ENCODE results near the gene NCF4.

NCF4 gene

DNA sequence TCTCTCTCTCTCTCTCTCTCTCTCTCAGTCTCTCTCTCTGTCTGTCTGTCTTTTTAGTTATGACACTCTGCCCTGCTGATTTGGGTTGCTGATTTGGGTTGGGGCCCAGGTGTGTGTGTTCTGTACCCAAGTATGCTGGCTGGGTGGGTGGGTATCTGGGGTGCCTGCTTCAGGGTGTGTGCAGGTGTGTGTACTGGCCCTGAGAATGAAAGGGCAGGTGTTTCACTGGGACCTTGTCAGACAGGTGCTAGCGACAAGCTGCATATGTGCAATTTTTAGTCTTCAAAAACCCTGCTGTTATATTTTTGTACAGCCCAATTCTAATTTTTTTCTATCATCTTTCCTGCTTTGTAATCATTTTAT, 53.6 kb downstream of the NCF4 start:
- no peaks in the 10 kb centered on the region for H3K36me3 Mint-ChIP-seq (ENCODE audit: insufficient read depth)
- DNase-seq (no peak), ATAC-seq (replicated peaks) (no peak)
- H3K27me3 Mint-ChIP-seq, result peaks cover 42 to 78% of the 10 kb centered on the region in 2 donors
- no peaks in the 10 kb centered on the region for H3K9me3 Mint-ChIP-seq
- no peaks in the 10 kb centered on the region for H3K4me1 Mint-ChIP-seq (ENCODE audit: low read depth in 2 of 2)
- peak overlapping the region in 1 of 2 donors; percentile 31 for H3K4me3 Mint-ChIP-seq
- no peak overlapping the region for H3K27ac Mint-ChIP-seq

GRCh38 chr22:36916034-36916433, 55.2 kb downstream of the NCF4 start:
- no peak overlapping the region for H3K27ac Mint-ChIP-seq
- no peak for ATAC-seq (replicated peaks)
- peaks cover 0 to 2% of the 10 kb centered on the region in 2 donors for H3K4me1 Mint-ChIP-seq (ENCODE audit: low read depth in 2 of 2)
- no peaks in the 10 kb centered on the region for H3K9me3 Mint-ChIP-seq
- H3K27me3 Mint-ChIP-seq, result peaks cover 44 to 84% of the 10 kb centered on the region in 2 donors
- no peak overlapping the region for H3K4me3 Mint-ChIP-seq
- H3K36me3 Mint-ChIP-seq (ENCODE audit: insufficient read depth), result no peaks in the 10 kb centered on the region
- no peak for DNase-seq

GRCh38 chr22:36918586-36919284, 57.9 kb downstream of the NCF4 start:
- Mint-ChIP-seq H3K36me3 (ENCODE audit: insufficient read depth) (no peaks in the 10 kb centered on the region), H3K27me3 (peaks cover 35 to 77% of the 10 kb centered on the region in 2 donors), H3K27ac (no peak overlapping the region), H3K4me1 (ENCODE audit: low read depth in 2 of 2) (peaks cover 0 to 2% of the 10 kb centered on the region in 2 donors), H3K9me3 (no peaks in the 10 kb centered on the region), H3K4me3 (no peak overlapping the region)
- DNase-seq, result no peak
- no peak for ATAC-seq (replicated peaks)

DNA sequence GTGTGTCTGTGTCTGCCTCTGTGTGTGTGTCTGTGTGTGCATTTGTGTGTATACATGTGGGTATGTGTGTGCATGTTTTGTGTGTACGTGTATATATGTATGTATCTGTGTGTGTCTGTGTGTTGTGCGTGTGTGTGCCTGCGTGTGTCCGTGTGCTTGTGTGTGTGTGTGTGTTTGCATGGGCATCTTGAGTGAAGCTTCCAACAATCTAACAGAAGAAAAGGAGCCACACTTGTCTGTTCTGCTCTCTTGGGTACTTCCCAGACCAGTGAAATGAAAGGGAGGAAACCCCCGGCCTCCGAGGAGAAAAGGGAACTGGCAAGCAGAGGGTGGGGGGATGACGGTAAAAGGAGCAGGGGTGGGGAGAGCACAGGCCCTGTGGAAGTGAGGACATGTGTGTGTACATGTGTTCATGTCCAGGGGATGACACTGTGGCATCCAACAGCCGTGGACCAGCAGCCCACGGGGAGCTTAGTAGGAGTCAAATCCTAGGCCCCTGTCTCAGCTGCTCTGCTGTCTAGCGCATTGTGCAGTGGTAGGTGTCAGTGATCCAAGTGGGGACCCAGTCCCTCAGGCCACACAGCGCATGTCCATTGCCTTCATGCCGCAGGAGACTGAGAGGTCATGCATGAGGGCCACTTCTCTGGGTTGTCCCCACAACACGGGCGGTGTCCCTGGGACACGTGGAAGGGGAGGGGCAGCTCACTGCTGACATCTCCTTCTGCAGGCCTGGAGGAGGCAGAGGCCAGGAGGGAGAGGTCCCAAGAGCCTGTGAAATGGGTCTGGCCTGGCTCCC, 60.7 kb downstream of the NCF4 start:
- no peak for DNase-seq
- Mint-ChIP-seq H3K9me3 (no peaks in the 10 kb centered on the region), H3K27ac (no peak overlapping the region), H3K27me3 (peaks cover 46 to 89% of the 10 kb centered on the region in 2 donors), H3K4me1 (ENCODE audit: low read depth in 2 of 2) (peaks cover 2 to 4% of the 10 kb centered on the region in 2 donors), H3K36me3 (ENCODE audit: insufficient read depth) (no peaks in the 10 kb centered on the region), H3K4me3 (no peak overlapping the region)
- ATAC-seq (replicated peaks), result peak; percentile 42

GRCh38 chr22:36922105-36922608, 61.4 kb downstream of the NCF4 start:
- peaks cover 2 to 4% of the 10 kb centered on the region in 2 donors for H3K4me1 Mint-ChIP-seq (ENCODE audit: low read depth in 2 of 2)
- H3K27ac Mint-ChIP-seq, result no peak overlapping the region
- no peak for DNase-seq

GRCh38 chr22:36922711-36923110, 61.9 kb downstream of the NCF4 start:
- no peak overlapping the region for H3K27ac Mint-ChIP-seq
- H3K27me3 Mint-ChIP-seq, result peaks cover 48 to 89% of the 10 kb centered on the region in 2 donors
- DNase-seq, result no peak
- H3K4me1 Mint-ChIP-seq (ENCODE audit: low read depth in 2 of 2), result peaks cover 2 to 4% of the 10 kb centered on the region in 2 donors
- no peaks in the 10 kb centered on the region for H3K9me3 Mint-ChIP-seq
- no peak for ATAC-seq (replicated peaks)
- H3K36me3 Mint-ChIP-seq (ENCODE audit: insufficient read depth), result no peaks in the 10 kb centered on the region
- H3K4me3 Mint-ChIP-seq, result no peak overlapping the region

More at GRCh38 chr22:36922105-36922608, 61.4 kb downstream of the NCF4 start:
- Mint-ChIP-seq H3K4me3 (no peak overlapping the region), H3K27me3 (peaks cover 47 to 89% of the 10 kb centered on the region in 2 donors), H3K9me3 (no peaks in the 10 kb centered on the region), H3K36me3 (ENCODE audit: insufficient read depth) (no peaks in the 10 kb centered on the region)
- ATAC-seq (replicated peaks), result no peak

DNA sequence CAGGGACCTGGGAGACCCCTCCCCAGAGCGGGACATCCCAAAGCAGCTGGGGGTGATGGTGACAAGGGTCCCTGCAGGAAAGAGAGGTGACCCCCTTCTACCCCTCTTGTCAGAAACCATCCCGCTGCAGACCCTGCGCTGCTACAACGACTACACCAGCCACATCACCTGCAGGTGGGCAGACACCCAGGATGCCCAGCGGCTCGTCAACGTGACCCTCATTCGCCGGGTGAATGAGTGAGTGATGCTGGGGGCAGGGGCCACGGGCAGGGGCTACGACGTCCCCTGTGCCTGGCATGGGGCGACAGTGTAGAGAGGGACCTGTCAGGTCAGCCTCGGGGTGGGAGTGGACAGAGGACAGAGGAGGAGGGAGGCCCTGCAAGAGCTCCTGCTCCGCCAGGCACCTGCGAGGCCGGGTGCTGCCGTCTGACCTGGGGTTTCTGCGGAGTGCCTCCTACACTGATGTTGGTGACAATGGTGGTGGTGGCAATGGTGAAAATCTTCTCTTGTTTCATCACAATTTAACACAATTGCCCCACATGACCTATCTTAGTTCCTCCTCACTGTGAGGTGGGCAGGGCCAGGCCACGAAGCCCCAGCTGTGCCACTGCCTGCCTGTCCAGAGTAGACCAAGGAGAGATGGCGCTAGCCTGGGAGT, 62.5 kb downstream of the NCF4 start:
- Mint-ChIP-seq H3K4me1 (ENCODE audit: low read depth in 2 of 2) (peaks cover 2 to 4% of the 10 kb centered on the region in 2 donors), H3K9me3 (no peaks in the 10 kb centered on the region), H3K36me3 (ENCODE audit: insufficient read depth) (no peaks in the 10 kb centered on the region), H3K27ac (no peak overlapping the region), H3K27me3 (peaks cover 53 to 89% of the 10 kb centered on the region in 2 donors), H3K4me3 (no peak overlapping the region)
- DNase-seq (no peak), ATAC-seq (replicated peaks) (no peak)

GRCh38 chr22:36924151-36924698, 63.4 kb downstream of the NCF4 start:
- Mint-ChIP-seq H3K4me1 (ENCODE audit: low read depth in 2 of 2) (peaks cover 2 to 4% of the 10 kb centered on the region in 2 donors), H3K4me3 (no peak overlapping the region), H3K27me3 (peaks cover 59 to 91% of the 10 kb centered on the region in 2 donors), H3K9me3 (no peaks in the 10 kb centered on the region), H3K36me3 (ENCODE audit: insufficient read depth) (no peaks in the 10 kb centered on the region), H3K27ac (no peak overlapping the region)
- no peak for ATAC-seq (replicated peaks)
- DNase-seq, result no peak

- Mint-ChIP-seq H3K4me1 (ENCODE audit: low read depth in 2 of 2) (peaks cover 0 to 4% of the 10 kb centered on the region in 2 donors), H3K36me3 (ENCODE audit: insufficient read depth) (no peaks in the 10 kb centered on the region), H3K27ac (no peak overlapping the region), H3K9me3 (no peaks in the 10 kb centered on the region), H3K4me3 (no peak overlapping the region), H3K27me3 (peaks cover 49 to 89% of the 10 kb centered on the region in 2 donors)
- ATAC-seq (replicated peaks) (no peak), DNase-seq (no peak)
Observed at GRCh38 chr22:36925388-36926290, 64.8 kb downstream of the NCF4 start.

- no peaks in the 10 kb centered on the region for H3K36me3 Mint-ChIP-seq (ENCODE audit: insufficient read depth)
- H3K4me1 Mint-ChIP-seq (ENCODE audit: low read depth in 2 of 2), result peaks cover 0 to 4% of the 10 kb centered on the region in 2 donors
- no peak for DNase-seq
- H3K27ac Mint-ChIP-seq, result no peak overlapping the region
- no peaks in the 10 kb centered on the region for H3K9me3 Mint-ChIP-seq
- peaks cover 49 to 89% of the 10 kb centered on the region in 2 donors for H3K27me3 Mint-ChIP-seq
- no peak overlapping the region for H3K4me3 Mint-ChIP-seq
- no peak for ATAC-seq (replicated peaks)
Observed at GRCh38 chr22:36926309-36926708, 65.5 kb downstream of the NCF4 start.

DNA sequence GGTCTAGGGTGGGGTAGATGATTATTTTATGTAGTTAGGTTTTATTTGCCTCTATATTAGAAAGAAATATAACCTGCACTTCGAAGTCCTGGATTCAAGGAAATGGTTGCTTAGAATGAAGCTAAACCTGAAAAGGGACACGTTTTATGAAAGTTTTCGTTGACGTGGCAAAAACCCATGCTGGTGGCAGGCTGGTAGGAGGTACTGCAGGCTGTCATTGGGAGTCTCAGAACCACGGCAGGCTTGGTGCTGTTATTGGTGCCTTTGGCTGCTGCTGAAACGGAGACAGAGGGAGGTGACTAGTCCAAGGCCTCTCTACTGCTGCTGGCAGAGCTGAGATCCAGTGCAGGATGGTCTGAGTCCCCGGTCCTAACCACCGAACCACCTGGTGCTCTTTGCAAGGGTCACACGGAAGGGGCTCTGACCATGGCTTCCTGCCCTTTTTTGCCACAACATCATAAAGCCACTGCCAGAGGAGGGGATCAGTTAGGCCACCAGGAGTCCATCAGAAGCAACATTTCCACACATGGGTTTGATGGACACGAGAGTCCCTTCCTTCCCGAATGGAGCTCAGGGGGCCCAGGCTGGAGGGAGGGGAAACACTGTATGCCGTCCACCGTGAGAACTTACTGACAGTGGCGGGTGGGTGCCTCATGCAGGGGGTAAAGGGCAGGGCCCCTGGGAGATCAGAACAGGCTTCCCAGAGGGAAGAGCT, 66.1 kb downstream of the NCF4 start:
- no peak for ATAC-seq (replicated peaks)
- Mint-ChIP-seq H3K27me3 (peaks cover 47 to 87% of the 10 kb centered on the region in 2 donors), H3K4me1 (ENCODE audit: low read depth in 2 of 2) (peaks cover 0 to 4% of the 10 kb centered on the region in 2 donors), H3K36me3 (ENCODE audit: insufficient read depth) (no peaks in the 10 kb centered on the region), H3K9me3 (no peaks in the 10 kb centered on the region), H3K4me3 (no peak overlapping the region), H3K27ac (no peak overlapping the region)
- no peak for DNase-seq
